Measurements from ENCODE around the gene LRRC26. TPM values are rescaled to one million over a fixed set of nuclear protein-coding genes. Genes with fewer than 3 reads are reported as not detected.
"Not testable (repeated sequence)": the region's sequence is repeated elsewhere in the genome, so short reads cannot be mapped to it uniquely, and the experiment has no call there.

LRRC26 gene
- total RNA-seq, 5 donors from 2014 or later (not counting 1 experiment from before 2014, with no cell fraction given) = not detected

DNA sequence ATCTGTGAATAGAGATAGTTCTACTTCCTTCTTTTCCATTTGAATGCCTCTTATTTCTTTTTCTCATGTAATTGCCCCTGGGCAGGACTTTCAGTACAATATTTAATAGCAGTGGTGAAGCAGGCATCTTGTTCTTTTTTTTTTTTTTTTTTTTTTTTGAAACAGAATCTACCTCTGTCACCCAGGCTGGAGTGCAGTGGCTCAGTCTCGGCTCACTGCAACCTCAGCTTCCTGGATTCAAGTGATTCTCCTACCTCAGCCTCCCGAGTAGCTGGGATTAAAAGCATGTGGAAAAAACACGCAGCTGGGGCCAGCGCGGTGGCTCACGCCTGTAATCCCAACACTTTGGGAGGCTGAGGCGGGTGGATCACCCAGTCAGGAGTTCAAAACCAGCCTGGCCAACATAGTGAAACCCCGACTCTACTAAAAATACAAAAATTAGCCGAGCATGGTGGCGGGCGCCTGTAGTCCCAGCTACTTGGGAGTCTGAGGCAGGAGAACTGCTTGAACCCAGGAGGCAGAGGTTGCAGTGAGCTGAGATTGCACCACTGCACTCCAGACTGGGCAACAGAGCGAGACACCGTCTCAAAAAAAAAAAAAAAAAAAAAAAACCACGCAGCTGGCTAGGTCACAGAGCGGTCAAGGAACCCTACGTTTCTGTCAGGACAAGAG lies 46.9 kb downstream of the LRRC26 start:
- H3K9me3 ChIP-seq; H3K36me3 ChIP-seq (ENCODE audit: control insufficient read depth in 2 of 2, extremely low read depth in 1 of 2, insufficient read depth in 1 of 2, low read length in 1 of 2); H3K4me3 Mint-ChIP-seq; H3K27ac Mint-ChIP-seq; H3K27me3 ChIP-seq (replicated peaks in 1 of 2; ENCODE audit: control insufficient read depth in 2 of 2, extremely low read depth in 1 of 2, insufficient read depth in 2 of 2, low read length in 1 of 2); H3K9me3 Mint-ChIP-seq; H3K27ac ChIP-seq (ENCODE audit: low read length); ATAC-seq (replicated peaks in 1 of 4); H3K36me3 Mint-ChIP-seq; H3K4me3 ChIP-seq (ENCODE audit: control insufficient read depth in 1 of 2, extremely low read depth in 1 of 2, low read length in 1 of 2); POLR2A ChIA-PET; DNase-seq; H3K27me3 Mint-ChIP-seq: not testable (repeated sequence)
- peaks cover 11 to 18% of the 10 kb centered on the region in 2 experiments for H3K4me1 ChIP-seq (ENCODE audit: control insufficient read depth in 1 of 2, extremely low read depth in 1 of 2, insufficient read depth in 2 of 2, low read length in 2 of 2)
- 73% methylated on average over 8 of the region's 16 CpGs for WGBS (ENCODE audit: insufficient coverage)
- CTCF ChIA-PET = interaction anchor here in 1 of 2 donors (0.7 to 1.2 kb wide), 3 partner anchors 32 to 124 kb away, joined by 3 to 4 read pairs (median 3); partner anchors contain the start of gene MAN1B1
- peaks cover 15 to 29% (median 27%) of the 10 kb centered on the region in 3 donors for H3K4me1 Mint-ChIP-seq

DNA sequence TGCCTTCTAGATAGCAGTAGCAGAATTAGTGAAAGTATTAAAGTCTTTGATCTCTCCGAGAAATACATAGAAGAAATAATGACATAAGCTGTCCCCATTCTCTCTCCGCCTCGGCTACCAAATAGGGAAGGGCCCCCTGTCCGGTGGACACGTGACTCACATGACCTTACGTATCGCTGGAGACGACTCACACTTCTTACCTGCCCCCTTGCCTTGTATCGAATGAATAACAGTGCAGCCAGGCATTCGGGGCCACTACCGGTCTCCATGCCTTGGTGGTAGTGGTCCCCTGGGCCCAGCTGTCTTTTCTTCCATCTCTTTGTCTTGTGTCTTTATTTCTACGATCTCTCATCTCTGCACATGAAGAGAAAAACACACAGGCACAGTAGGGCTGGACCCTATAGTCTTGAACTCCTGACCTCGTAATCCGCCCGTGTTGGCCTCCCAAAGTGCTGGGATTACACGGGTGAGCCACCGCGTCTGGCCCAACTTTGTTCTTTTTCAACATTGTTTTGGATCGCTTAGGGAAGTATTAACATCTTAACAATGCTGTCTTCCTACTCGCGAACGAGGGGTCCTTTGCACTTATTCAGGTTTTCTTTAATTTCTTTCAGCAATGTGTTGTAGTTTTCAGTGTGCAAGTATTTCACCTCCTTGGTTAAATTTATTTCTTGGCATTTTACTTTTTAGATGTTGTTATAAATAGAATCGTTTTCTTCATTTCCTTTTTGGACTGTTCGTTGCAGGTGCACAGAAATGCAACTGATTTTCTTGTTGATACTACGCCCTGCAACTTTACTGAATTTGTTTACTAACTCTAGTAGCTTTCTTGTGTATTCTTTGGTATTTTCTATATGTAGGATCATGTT lies 47.7 kb downstream of the LRRC26 start:
- H3K36me3 ChIP-seq (ENCODE audit: control insufficient read depth in 2 of 2, extremely low read depth in 1 of 2, insufficient read depth in 1 of 2, low read length in 1 of 2); H3K27me3 ChIP-seq (replicated peaks in 1 of 2; ENCODE audit: control insufficient read depth in 2 of 2, extremely low read depth in 1 of 2, insufficient read depth in 2 of 2, low read length in 1 of 2); H3K27me3 Mint-ChIP-seq; DNase-seq; POLR2A ChIA-PET; H3K9me3 ChIP-seq; H3K36me3 Mint-ChIP-seq; H3K9me3 Mint-ChIP-seq; H3K4me3 ChIP-seq (ENCODE audit: control insufficient read depth in 1 of 2, extremely low read depth in 1 of 2, low read length in 1 of 2); H3K27ac Mint-ChIP-seq; H3K27ac ChIP-seq (ENCODE audit: low read length): not testable (repeated sequence)
- Mint-ChIP-seq H3K4me3 (peak overlapping the region in 1 of 3 donors; percentile 31), H3K4me1 (peaks cover 9 to 22% (median 20%) of the 10 kb centered on the region in 3 donors)
- H3K4me1 ChIP-seq (ENCODE audit: control insufficient read depth in 1 of 2, extremely low read depth in 1 of 2, insufficient read depth in 2 of 2, low read length in 2 of 2) = peaks cover 6 to 10% of the 10 kb centered on the region in 2 experiments
- CTCF ChIA-PET = interaction anchor here (0.5 to 1.2 kb wide), 4 partner anchors 9 to 123 kb away, joined by 3 to 4 read pairs (median 3); partner anchors contain the start of gene MAN1B1 (in 1 of the 2)
- WGBS (ENCODE audit: insufficient coverage) = 86% methylated on average over 7 of the region's 25 CpGs
- peak in 1 of 4 experiments; percentile 19 for ATAC-seq (replicated peaks in 1 of 4)

Other genes with a start within 250 kb of the LRRC26 start
- gene FBXW5, start 225.3 kb downstream of the LRRC26 start, total RNA-seq = 100 to 1,000 TPM in 3 of 5 donors, 10 to 100 TPM in 2; 60.9 to 161 (median 145) TPM
- 1 to 10 TPM; 1.7 to 3.8 (median 3.2) TPM for gene C8G, start 224.8 kb downstream of the LRRC26 start, total RNA-seq
- gene LCN12, start 217.8 kb downstream of the LRRC26 start, total RNA-seq = 1 to 10 TPM; 1.1 to 3.3 (median 2.2) TPM
- gene PTGDS, start 192.5 kb downstream of the LRRC26 start, total RNA-seq = 10 to 100 TPM in 4 of 5 donors, 1 to 10 TPM in 1; 9.6 to 56.6 (median 26.4) TPM
- gene LCNL1, start 187.1 kb downstream of the LRRC26 start, total RNA-seq = 1 to 10 TPM in 3 of 5 donors, under 1 TPM in 2; 0.29 to 2.2 (median 1.3) TPM
- gene PAXX, start 177.6 kb downstream of the LRRC26 start, total RNA-seq = 100 to 1,000 TPM in 4 of 5 donors, 10 to 100 TPM in 1; 81.3 to 173 (median 127) TPM
- gene CLIC3, start 173.5 kb downstream of the LRRC26 start, total RNA-seq = 10 to 100 TPM in 2 of 5 donors, 1 to 10 TPM in 3; 5.4 to 24.7 (median 8.0) TPM
- 100 to 1,000 TPM in 3 of 5 donors, 10 to 100 TPM in 2; 58.6 to 138 (median 121) TPM for gene ABCA2, start 141.8 kb downstream of the LRRC26 start, total RNA-seq
- 1 to 10 TPM; 1.1 to 7.7 (median 5.1) TPM for gene FUT7, start 138.0 kb downstream of the LRRC26 start, total RNA-seq
- gene NPDC1, start 123.9 kb downstream of the LRRC26 start, total RNA-seq = 10 to 100 TPM; 32.4 to 76.7 (median 57.0) TPM
- under 1 TPM in 1 of 5 donors, not detected in 4; 0.32 TPM for gene ENTPD2, start 116.0 kb downstream of the LRRC26 start, total RNA-seq
- 1 to 10 TPM in 1 of 5 donors, under 1 TPM in 4; 0.33 to 1.0 (median 0.83) TPM for gene SAPCD2, start 99.5 kb downstream of the LRRC26 start, total RNA-seq
- 10 to 100 TPM; 11.3 to 32.8 (median 19.3) TPM for gene UAP1L1, start 92.5 kb downstream of the LRRC26 start, total RNA-seq
- 10 to 100 TPM; 62.0 to 91.5 (median 84.8) TPM for gene MAN1B1, start 83.1 kb downstream of the LRRC26 start, total RNA-seq
- 100 to 1,000 TPM; 246 to 469 (median 425) TPM for gene DPP7, start 55.3 kb downstream of the LRRC26 start, total RNA-seq
- gene GRIN1, start 30.9 kb downstream of the LRRC26 start, total RNA-seq = not detected
- gene TMEM210, start 2.0 kb upstream of the LRRC26 start, total RNA-seq = not detected
- 100 to 1,000 TPM; 133 to 142 (median 141) TPM for gene ANAPC2, start 18.5 kb upstream of the LRRC26 start, total RNA-seq
- gene SSNA1, start 18.6 kb upstream of the LRRC26 start, total RNA-seq = 10 to 100 TPM; 37.0 to 71.6 (median 64.0) TPM
- gene TPRN, start 30.7 kb upstream of the LRRC26 start, total RNA-seq = 10 to 100 TPM in 3 of 5 donors, 1 to 10 TPM in 2; 5.8 to 12.8 (median 12.1) TPM
- 10 to 100 TPM; 23.7 to 44.7 (median 42.1) TPM for gene TMEM203, start 35.6 kb upstream of the LRRC26 start, total RNA-seq
- 10 to 100 TPM; 27.6 to 46.7 (median 45.4) TPM for gene NDOR1, start 35.6 kb upstream of the LRRC26 start, total RNA-seq
- 1 to 10 TPM in 3 of 5 donors, under 1 TPM in 2; 0.56 to 1.6 (median 1.5) TPM for gene RNF208, start 52.2 kb upstream of the LRRC26 start, total RNA-seq
- gene CYSRT1, start 55.1 kb upstream of the LRRC26 start, total RNA-seq = under 1 TPM in 4 of 5 donors, not detected in 1; 0.32 to 0.58 (median 0.45) TPM
- not detected for gene RNF224, start 57.5 kb upstream of the LRRC26 start, total RNA-seq
- not detected for gene SLC34A3, start 60.9 kb upstream of the LRRC26 start, total RNA-seq
- 100 to 1,000 TPM in 2 of 5 donors, 10 to 100 TPM in 3; 50.6 to 118 (median 95.3) TPM for gene TUBB4B, start 71.2 kb upstream of the LRRC26 start, total RNA-seq
- gene STPG3, start 81.2 kb upstream of the LRRC26 start, total RNA-seq = under 1 TPM in 1 of 5 donors, not detected in 4; 0.54 TPM
- gene NELFB, start 85.3 kb upstream of the LRRC26 start, total RNA-seq = 10 to 100 TPM; 36.1 to 62.2 (median 58.8) TPM
- 1 to 10 TPM; 2.2 to 5.6 (median 3.2) TPM for gene TOR4A, start 107.7 kb upstream of the LRRC26 start, total RNA-seq
- gene NRARP, start 132.2 kb upstream of the LRRC26 start, total RNA-seq = 1 to 10 TPM in 4 of 5 donors, under 1 TPM in 1; 0.55 to 2.7 (median 1.7) TPM